CD4-positive, alpha-beta T cell treated with Interleukin-17A for 4 hours (primary cell): ENCODE measurements around the gene RGL1.

Experiments used
- DNase-seq: peaks from one replicate; pipeline ENCODE4 v3.0.0-alpha.2; 2020; ENCODE audit warnings: mixed read lengths

Gene RGL1

DNA sequence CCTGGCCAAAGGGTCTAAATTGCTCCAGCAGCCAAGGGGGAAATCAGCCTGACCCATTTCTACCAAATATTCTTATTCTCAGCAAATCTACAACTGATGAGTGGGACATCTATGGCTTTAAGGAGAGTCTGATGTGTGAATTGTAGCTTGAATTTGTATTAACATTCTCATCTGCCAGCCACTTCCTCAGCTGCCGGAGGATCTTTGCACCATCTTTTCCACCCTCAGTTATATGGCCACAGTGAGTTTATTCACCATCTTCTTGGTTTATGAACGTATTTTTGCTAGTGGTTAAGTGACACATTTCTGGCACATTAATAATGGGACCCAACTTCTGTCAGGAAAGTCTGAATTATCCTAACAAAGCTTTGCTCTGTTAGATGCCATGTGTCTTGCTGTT, 163.0 kb downstream of the RGL1 start:
- DNase-seq: no peak

DNA sequence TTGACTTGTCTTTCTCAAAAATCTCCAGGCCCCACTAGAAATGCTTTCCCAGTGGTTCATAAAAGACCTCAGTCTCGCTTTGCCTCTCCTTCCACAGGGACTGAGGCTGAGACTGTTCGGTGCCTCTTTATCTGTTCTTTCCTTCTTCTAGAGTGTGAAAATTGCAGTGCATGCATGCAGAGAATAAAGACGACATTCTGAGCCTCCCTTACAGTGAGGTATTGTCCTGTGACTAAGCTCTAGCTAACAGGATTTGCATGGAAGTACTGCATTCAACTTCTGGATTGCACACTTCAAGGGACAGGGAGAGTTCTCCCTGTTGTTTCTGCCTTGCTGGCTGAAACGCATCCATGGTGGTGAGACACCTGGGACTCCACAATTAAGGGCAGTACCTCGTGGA, 163.5 kb downstream of the RGL1 start:
- DNase-seq: no peak

DNA sequence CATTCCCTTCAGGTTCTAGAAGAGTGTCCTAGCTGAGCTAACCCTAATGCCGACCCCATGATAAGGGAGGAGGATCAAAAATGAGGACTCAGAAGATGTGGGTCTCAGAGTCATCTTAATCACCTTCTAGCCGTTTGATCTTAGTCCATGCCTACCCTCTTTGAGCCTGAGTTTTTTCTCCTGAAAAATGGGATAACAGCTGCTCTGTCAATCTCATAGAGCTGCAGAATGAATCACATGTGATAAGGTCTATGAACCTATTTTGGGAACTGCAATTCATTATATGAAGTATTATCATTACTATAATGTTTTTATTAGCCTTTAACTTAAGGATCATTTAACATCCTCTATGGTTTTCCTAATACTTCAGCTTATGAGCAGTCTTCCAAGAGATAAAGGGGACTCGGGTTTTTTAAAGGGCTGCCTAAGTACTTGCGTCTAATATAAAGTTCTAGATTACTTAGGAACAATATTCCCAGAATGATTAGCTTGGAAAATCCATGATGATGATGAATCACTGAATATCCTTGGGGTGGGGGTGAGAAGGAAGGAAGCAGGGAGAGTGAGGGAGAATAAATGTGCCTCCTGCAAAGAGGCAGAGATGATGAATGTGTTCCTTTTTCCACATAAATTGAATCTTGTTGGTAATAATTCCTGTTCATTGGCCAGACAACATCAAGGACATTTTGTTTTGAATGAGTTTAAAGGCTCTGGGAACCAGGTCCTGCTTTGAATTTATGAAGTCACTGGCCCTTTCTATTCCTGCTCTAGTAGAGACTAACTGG, 165.8 kb downstream of the RGL1 start:
- DNase-seq: no peak

DNA sequence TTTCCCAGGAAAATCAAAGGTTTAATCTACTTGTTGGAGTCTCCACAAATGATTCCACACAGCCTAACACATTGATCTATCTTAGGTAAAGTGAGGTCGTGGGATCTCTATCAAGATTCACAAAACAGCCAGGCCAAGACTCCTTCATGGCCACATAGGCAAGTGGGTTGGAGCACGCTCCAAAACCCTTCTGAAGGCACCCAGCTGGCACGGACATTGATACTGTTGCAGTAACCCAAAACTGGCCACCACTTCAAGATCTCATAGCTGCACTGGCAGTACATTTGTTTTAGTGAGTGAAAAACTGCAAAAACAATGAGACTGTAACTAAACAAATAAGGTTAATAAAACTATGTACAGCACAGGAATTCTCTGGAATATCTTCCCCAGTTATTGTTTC, 170.7 kb downstream of the RGL1 start:
- DNase-seq: no peak

DNA sequence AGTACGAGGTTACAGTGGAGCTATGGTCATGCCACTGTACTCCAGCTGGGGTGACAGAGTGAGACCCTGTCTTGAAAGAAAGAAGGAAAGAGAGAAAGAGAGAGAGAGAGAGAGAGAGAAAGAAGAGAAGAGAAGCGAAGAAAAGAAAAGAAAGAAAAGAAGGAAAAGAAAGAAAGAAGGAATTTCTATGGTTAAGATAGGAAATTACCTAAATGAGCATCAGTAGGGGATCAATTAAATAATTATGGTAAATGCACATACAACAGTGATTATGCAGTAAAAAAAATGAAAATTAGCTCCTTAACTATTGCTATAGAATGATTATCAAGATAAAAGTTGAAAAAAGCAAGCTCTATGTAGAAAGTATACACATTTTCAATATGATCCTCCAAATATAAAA, 172.8 kb downstream of the RGL1 start:
- no peak for DNase-seq
